Neuron (in vitro differentiated cells): ENCODE results near the gene CDON.

Experiments used
- H2AFZ ChIP-seq: one replicate; pipeline ENCODE4 v1.6.1; 2013; ENCODE audit warnings: low read depth, mild to moderate bottlenecking, inconsistent platforms, low read length, moderate library complexity
- H3K27me3 ChIP-seq: one replicate; pipeline ENCODE4 v1.6.1; 2013; ENCODE audit warnings: low read length; ENCODE audit not compliant: insufficient read depth
- H3K36me3 ChIP-seq: one replicate; pipeline ENCODE4 v1.6.1; 2013; ENCODE audit warnings: low read length; ENCODE audit not compliant: insufficient read depth
- H3K4me1 ChIP-seq: one replicate; pipeline ENCODE4 v1.6.1; 2013; ENCODE audit warnings: low read length; ENCODE audit not compliant: insufficient read depth
- H3K4me3 ChIP-seq: 2 replicates; pipeline ENCODE4 v1.5.1; 2013; ENCODE audit warnings: mild to moderate bottlenecking, low read length, moderate library complexity
- H3K9me3 ChIP-seq: one replicate; pipeline ENCODE4 v1.6.1; 2013; ENCODE audit warnings: low read length

Gene CDON

DNA sequence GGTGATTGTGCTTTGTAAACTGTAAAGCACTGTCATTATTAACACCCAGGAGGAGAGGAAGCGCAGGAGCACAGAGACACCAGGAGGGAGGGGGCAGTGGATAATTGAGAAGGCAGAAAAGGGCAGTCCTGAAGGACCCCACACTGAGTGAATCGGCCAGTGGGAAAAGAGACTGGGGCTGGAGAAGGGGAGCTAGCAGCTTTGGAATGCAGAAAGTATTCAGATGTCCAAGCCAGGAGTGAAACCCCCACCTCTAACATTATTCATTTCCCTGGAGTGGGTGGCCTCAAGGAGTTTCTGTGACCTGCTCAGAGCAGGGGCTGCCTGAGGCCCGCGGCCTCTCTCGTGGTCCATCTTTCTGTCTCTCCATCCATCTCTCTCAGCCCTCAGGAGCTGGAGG is 38.0 kb upstream of the CDON start:
- Histone ChIP-seq H3K4me1 (peaks cover 37% of the 10 kb centered on the region), H3K27me3 (peaks cover 28% of the 10 kb centered on the region), H2AFZ (no peak overlapping the region)

DNA sequence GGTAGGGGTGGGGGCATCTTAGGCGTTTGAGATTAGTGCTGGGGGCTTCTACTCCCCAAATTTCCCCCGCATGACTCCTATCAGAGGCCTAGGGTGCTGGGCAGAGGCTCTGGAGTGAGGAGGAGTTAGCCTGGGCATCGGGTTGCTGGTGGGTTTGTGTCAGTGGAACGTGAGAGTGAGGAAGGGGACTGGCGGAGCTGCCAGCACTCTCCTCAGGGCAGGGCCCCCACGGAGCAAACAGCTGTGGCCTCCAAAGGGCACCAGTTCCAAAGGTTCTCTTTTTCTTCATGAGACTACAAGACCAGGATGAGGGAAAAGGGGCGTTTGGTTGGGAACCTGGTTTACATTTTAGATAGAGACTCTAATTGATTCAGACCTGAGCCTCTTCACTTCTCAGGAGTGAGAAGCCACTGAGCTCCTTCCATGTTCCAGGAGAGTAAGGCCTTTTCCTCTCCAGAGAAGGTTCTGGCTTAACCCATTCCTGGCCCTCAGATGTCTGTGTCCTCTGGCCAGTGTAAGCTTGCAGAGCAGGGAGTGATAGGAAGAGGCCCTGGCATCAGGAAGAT is 35.6 kb upstream of the CDON start:
- Histone ChIP-seq H3K9me3 (no peaks in the 10 kb centered on the region), H3K4me1 (peaks cover 28% of the 10 kb centered on the region), H3K4me3 (no peak overlapping the region), H2AFZ (no peak overlapping the region), H3K36me3 (no peaks in the 10 kb centered on the region), H3K27me3 (peaks cover 22% of the 10 kb centered on the region)

More for the DNA sequence above, 38.0 kb upstream of the CDON start:
- H3K9me3 ChIP-seq: no peaks in the 10 kb centered on the region
- no peak overlapping the region for H3K4me3 ChIP-seq
- H3K36me3 ChIP-seq: no peaks in the 10 kb centered on the region

DNA sequence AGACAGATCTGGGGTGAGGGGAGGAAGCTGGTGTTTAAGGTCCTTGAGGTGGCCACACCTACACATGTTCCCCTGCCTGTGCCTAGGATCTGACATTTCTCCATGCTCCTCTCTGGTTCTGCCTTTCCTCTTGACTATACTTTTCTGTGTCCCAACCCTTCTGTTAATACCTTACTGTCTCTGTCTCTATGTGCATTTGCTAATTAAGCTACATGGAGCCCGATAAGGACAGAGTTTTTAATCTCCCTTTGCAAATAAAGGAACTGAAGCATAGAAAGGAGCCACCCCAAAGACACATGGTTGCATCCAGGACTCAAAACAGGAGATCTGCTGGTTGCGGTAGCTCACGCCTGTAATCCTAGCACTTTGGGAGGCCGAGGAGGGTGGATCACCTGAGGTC is 33.1 kb upstream of the CDON start:
- peaks cover 17% of the 10 kb centered on the region for H3K27me3 ChIP-seq
- peaks cover 11% of the 10 kb centered on the region for H3K4me1 ChIP-seq
- H3K4me3 ChIP-seq: no peak overlapping the region
- H3K9me3 ChIP-seq: no peaks in the 10 kb centered on the region
- no peaks in the 10 kb centered on the region for H3K36me3 ChIP-seq
- no peak overlapping the region for H2AFZ ChIP-seq

DNA sequence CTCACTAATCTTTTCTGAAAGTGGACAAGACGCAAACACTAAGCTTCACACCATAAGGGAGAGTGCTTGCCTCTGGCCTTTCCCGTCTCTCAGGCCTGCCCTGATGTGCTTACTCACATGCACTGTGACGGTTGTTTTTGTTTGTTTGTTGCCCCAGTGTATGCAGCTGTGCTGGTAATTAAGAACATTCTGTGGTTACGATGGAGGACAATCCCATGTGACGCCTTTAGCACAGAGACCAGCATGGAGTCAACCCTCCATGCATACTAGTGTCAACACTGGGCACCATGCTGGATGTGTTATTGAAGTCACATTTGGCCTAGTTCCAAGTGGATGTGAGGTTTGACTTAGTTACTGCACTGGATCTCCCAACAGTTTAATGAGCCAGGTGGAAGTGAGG is 27.8 kb upstream of the CDON start:
- Histone ChIP-seq H2AFZ (no peak overlapping the region), H3K4me3 (no peak overlapping the region), H3K27me3 (peaks cover 16% of the 10 kb centered on the region), H3K4me1 (no peaks in the 10 kb centered on the region), H3K36me3 (no peaks in the 10 kb centered on the region), H3K9me3 (no peaks in the 10 kb centered on the region)

DNA sequence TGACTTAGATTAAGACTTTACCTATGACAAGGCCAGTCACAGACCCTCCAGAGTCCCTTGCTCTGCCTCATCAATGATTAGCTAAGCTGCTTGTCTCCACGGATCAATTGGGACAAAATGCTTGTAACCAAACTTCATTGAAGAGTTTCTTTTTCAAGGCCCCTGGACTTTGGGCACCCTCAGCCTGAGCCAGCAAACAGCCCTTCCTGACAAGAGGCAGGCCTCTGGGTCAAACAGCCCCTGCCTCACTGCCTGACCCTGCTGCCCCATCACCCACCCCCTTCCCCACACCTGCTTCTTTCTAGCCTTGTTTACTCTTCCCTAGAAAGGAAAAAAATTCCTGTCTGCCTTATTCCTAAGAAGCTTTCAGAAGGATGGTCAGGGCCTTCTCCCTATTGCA is 26.3 kb upstream of the CDON start:
- H3K9me3 ChIP-seq: no peaks in the 10 kb centered on the region
- H3K4me1 ChIP-seq: peaks cover 3% of the 10 kb centered on the region
- H3K27me3 ChIP-seq: peaks cover 18% of the 10 kb centered on the region
- no peak overlapping the region for H3K4me3 ChIP-seq
- H2AFZ ChIP-seq: no peak overlapping the region
- H3K36me3 ChIP-seq: no peaks in the 10 kb centered on the region

DNA sequence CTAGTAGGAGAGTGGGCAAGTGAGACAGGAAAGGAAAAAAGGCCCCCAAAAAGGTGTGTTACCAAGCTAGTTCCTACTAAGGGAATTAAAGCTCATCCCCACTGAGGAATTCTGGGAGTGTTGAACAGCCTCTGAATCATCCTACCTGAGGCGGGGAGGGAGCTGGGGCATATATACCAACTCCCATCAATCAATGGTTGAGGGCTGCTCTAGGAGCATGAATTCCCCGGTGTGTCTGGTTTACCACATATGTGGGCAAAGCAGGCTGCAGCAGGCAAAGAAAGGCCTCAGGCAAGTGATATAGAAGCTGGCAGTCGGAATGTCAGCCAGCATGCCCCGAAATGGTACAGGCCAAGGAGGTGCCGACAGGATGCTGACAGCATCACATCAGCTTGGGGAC is 23.6 kb upstream of the CDON start:
- H3K36me3 ChIP-seq: no peaks in the 10 kb centered on the region
- no peak overlapping the region for H2AFZ ChIP-seq
- peaks cover 29% of the 10 kb centered on the region for H3K27me3 ChIP-seq
- no peaks in the 10 kb centered on the region for H3K9me3 ChIP-seq
- no peak overlapping the region for H3K4me3 ChIP-seq
- H3K4me1 ChIP-seq: peaks cover 6% of the 10 kb centered on the region

DNA sequence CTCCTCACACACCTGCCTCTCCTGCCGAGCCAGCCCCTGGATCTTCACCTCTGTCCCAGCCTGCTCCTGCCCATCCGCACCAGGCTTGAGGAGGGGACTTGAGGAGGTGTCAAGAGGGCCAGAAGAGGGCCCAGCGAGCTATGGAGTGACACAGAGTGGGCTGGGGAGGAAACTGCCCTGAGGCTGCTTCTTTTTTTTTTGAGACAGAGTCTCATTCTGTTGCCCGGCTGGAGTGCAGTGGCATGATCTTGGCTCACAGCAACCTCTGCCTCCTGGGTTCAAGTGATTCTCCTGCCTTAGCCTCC is 21.9 kb upstream of the CDON start:
- no peak overlapping the region for H2AFZ ChIP-seq
- H3K27me3 ChIP-seq: peaks cover 37% of the 10 kb centered on the region
- no peaks in the 10 kb centered on the region for H3K36me3 ChIP-seq
- no peak overlapping the region for H3K4me3 ChIP-seq
- H3K4me1 ChIP-seq: peaks cover 6% of the 10 kb centered on the region
- H3K9me3 ChIP-seq: no peaks in the 10 kb centered on the region

DNA sequence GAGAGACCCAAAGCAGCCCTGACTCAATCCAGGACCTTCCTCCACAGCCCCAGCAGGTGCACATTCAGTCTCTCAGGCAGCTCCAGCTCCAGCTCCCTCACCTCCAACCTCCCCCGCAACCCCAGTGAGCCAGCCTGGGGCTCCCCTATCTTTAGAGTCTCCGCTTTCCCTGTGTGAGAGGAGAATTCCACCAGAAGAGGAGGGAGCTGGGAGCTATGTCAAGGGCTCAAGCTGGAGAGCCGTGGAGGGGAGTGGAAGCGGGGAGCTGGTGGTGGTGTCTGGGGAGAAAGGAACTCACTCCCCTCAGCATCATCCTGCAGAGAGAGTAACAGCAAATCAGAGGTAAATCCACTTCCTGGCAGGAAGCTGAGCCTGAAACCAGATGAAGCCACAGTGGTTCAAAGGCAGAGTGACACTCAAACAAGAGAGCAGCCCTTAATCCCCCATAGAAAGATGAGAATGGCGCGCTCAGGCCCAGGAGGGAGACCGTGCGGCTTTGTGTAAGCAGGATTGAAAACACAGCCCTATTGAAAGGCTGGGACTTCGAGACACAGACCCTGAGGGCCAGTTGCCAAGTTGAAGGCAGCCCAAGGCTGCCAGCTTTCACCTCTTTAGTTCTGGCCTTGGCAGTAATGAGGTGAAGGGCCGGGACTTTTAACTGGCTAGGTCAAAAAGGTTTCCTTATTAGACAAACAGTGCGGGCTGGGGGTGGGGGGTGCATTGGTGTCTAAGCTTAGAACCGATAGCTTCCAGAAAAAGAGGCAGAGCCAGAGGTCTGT is 21.4 kb upstream of the CDON start:
- Histone ChIP-seq H3K36me3 (no peaks in the 10 kb centered on the region), H3K27me3 (peaks cover 37% of the 10 kb centered on the region), H3K4me3 (no peak overlapping the region), H2AFZ (no peak overlapping the region), H3K4me1 (peaks cover 6% of the 10 kb centered on the region), H3K9me3 (no peaks in the 10 kb centered on the region)

DNA sequence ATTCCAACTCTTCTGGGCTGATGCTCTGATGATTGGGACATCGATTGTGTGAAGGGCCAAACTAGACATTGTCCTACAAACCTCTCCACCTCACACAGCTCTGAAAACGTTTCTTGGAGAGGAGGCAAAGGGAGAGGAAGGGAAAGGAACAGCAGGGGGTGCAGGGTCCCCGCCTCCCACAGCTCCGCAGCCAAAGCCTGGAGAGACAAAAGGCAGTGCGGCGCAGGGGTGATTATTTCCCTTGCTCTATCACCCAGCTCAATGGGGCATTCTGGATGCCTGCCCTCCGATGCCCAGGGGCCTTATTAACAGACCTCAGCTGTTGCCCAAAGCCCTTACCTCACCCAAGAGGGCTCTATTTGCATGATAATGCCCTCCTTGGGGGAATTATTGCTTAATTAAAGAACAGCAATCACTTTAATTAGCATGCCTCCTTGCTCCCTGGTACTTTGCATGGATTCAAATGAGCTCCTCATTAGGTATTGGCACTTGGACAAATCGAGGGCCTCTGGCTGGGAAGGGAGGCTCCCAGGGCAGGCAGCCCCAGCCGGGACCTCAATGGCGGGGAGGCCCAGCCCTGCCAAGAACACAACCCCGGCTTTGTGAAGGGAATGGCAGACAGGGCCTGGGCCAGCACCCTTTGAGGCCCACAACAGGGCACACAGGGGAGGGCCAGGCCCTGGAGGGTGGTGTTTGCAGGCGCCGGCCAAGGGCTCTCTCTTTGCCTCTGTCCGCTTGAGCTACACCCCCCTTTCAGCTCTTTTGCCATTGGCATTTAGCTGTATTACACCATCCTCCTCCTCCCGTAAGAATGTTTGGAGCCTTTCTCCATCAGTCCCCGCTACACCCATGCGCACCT is 19.8 kb upstream of the CDON start:
- no peaks in the 10 kb centered on the region for H3K36me3 ChIP-seq
- H3K27me3 ChIP-seq: peaks cover 26% of the 10 kb centered on the region
- H3K4me1 ChIP-seq: peaks cover 6% of the 10 kb centered on the region
- no peak overlapping the region for H3K4me3 ChIP-seq
- no peaks in the 10 kb centered on the region for H3K9me3 ChIP-seq
- no peak overlapping the region for H2AFZ ChIP-seq

DNA sequence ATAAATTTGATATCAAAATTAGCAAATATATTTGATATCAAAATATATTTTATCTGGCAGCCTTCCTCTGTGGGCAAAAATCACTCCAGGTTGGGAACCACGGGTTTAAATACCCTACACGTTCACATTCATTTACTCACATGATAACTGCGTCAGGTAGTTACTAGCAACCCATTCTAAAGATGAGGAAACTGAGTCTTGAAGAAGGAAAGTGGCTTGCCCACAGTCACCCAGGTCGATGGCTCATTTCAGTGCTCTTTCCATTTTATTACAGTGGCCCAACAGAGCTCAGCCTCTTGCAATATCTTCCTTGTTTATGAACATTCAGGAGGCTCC is 19.2 kb upstream of the CDON start:
- H3K4me1 ChIP-seq: peaks cover 6% of the 10 kb centered on the region

DNA sequence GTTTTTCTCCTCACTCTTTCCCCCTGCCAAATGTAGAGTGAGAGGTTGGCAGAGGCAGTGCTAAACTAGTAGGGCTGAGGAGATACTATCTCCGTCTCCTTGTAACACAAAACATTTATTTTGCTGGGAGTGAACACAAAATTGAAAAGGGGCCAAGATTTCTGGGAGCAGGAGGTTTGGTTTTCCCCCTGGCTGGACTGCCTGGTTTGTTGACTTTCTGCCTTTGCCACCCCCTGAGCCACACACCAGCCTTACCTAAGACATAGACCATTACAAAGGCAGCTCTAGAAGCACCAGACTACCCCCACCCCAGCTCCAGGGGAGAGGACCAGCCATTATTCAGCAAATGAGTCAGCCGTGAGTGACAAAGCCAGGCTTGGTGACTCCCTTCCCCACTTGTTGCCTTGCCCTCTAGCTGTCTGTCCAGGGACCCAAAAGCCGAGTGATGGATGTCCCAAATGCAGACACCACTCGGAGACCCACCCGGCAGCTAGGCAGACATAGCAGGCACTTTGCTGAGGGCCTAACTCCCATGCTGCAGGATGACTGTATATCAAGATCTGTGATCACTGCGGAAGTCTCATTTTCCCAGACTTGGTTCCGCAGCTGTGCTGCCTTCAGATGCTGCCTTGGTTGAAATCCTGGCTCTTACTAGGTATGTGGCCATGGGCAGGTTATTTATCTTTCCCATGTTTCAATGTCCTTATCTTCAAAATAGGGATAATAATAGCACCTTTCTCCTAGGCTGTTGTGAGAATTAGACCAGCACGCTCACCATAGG is 17.7 kb upstream of the CDON start:
- Histone ChIP-seq H3K36me3 (no peaks in the 10 kb centered on the region), H3K27me3 (peaks cover 28% of the 10 kb centered on the region), H2AFZ (no peak overlapping the region), H3K4me3 (no peak overlapping the region), H3K9me3 (no peaks in the 10 kb centered on the region), H3K4me1 (peaks cover 6% of the 10 kb centered on the region)

More for the DNA sequence above, 19.2 kb upstream of the CDON start:
- no peaks in the 10 kb centered on the region for H3K9me3 ChIP-seq
- no peaks in the 10 kb centered on the region for H3K36me3 ChIP-seq
- no peak overlapping the region for H2AFZ ChIP-seq
- H3K27me3 ChIP-seq: peaks cover 25% of the 10 kb centered on the region
- no peak overlapping the region for H3K4me3 ChIP-seq

DNA sequence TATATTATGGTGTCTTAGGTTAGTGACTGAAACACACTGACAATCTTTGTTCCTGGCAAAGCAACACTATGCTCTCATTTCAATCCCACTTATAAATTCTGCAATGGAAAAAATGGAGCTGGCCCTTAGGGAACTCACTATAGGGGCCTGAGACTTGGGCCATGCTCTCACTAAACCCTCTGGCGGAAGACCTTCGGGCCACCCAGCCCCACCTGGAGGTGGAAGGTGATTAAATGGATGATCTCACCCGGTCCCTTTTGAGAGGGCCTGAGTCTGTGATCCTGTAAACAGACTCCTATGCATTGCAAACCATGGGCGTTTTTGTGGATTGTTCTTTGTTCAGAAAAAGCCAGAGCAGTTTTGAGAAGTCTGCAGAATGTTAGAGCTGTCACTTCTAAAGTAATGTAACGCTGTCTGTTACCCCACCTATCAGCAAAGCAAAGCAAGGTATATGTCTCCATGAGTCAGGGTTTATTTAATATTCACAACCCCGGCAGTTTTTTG is 17.0 kb upstream of the CDON start:
- H2AFZ ChIP-seq: no peak overlapping the region
- H3K36me3 ChIP-seq: no peaks in the 10 kb centered on the region
- H3K4me1 ChIP-seq: peaks cover 6% of the 10 kb centered on the region
- peaks cover 26% of the 10 kb centered on the region for H3K27me3 ChIP-seq
- no peaks in the 10 kb centered on the region for H3K9me3 ChIP-seq
- no peak overlapping the region for H3K4me3 ChIP-seq

DNA sequence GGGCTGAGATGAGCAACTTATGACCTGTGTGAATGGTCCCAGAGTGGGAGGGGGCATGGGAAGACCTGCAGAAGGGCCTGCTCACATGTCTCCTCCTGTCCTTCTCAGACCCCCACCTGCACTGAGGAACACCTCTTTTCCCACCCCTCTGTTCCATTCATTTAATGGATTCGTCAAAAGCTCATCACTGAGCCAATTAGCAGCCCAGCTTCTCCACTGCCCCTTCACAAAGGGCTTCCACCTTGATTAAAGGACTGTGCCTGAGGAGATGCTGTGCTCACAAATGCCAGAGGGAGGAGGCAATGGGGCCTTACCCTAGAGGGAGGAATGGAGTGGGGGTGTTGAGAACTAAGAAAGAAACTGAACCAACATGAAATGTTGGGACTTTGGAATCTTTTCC is 14.0 kb upstream of the CDON start:
- Histone ChIP-seq H3K4me1 (peaks cover 4% of the 10 kb centered on the region), H3K4me3 (no peak overlapping the region), H2AFZ (no peak overlapping the region), H3K27me3 (peaks cover 33% of the 10 kb centered on the region), H3K9me3 (no peaks in the 10 kb centered on the region), H3K36me3 (no peaks in the 10 kb centered on the region)
